WTC11 (cell line): ENCODE results near the gene ENO2. TPM values are rescaled to one million over a fixed set of nuclear protein-coding genes. Genes with fewer than 3 reads are reported as not detected.

ENCODE experiments used
- ATAC-seq: fragments of 200-7000 bp; cut with Tn5 transposase; 2 replicates; pipeline ENCODE4 v1.10.0; 2021; ENCODE audit warnings: mild to moderate bottlenecking, moderate library complexity
- CTCF ChIA-PET: fragments of 300-600 bp; sonication (Branson Sonifier 250); formaldehyde crosslinking; loops from one replicate; lab custom pipeline; 2021; ENCODE audit warnings: antibody characterized with exemption; lab: Charles Lee
- POLR2A ChIA-PET: fragments of 350-600 bp; sonication (Branson Sonifier 250); formaldehyde crosslinking; loops from one replicate; lab custom pipeline; 2021; ENCODE audit warnings: antibody characterized with exemption; lab: Charles Lee
- DNase-seq: peaks from one replicate; pipeline ENCODE4 v3.0.0; 2021; ENCODE audit warnings: low spot score
- H3K27ac Mint-ChIP-seq: 2 replicates; pipeline ENCODE4 v1.8.0; 2021; ENCODE audit warnings: mixed read lengths
- H3K27me3 Mint-ChIP-seq: 2 replicates; pipeline ENCODE4 v1.8.0; 2021; ENCODE audit warnings: low read depth, mild to moderate bottlenecking, moderate library complexity, mixed read lengths
- H3K36me3 Mint-ChIP-seq: 2 replicates; pipeline ENCODE4 v1.8.0; 2021; ENCODE audit warnings: mixed read lengths
- H3K4me1 Mint-ChIP-seq: 2 replicates; pipeline ENCODE4 v1.8.0; 2022; ENCODE audit warnings: mixed read lengths
- H3K4me3 Mint-ChIP-seq: 2 replicates; pipeline ENCODE4 v1.8.0; 2021; ENCODE audit warnings: mild to moderate bottlenecking, moderate library complexity, mixed read lengths
- H3K9me3 Mint-ChIP-seq: 2 replicates; pipeline ENCODE4 v1.8.0; 2021; ENCODE audit warnings: mixed read lengths
- ATF2 ChIP-seq: sonication (generic); formaldehyde crosslinking; IDR thresholded peaks from 2 replicates; pipeline ENCODE4 v1.8.1; 2022; ENCODE audit warnings: low read depth, missing genetic modification reagents, borderline replicate concordance
- FOXP1 ChIP-seq: sonication (generic); formaldehyde crosslinking; IDR thresholded peaks from 2 replicates; pipeline ENCODE4 v1.8.0; 2022; ENCODE audit warnings: missing genetic modification reagents, mild to moderate bottlenecking, moderate library complexity, borderline replicate concordance
- GTF2I ChIP-seq: fragments of 250-450 bp; sonication (Bioruptor Pico); conservative IDR thresholded peaks from 2 replicates; pipeline ENCODE4 v1.4.0; 2021; ENCODE audit warnings: mild to moderate bottlenecking
- HMGA2 ChIP-seq: fragments of 250-450 bp; sonication (Bioruptor Pico); IDR thresholded peaks from 2 replicates; pipeline ENCODE4 v1.4.0; 2021; ENCODE audit warnings: mild to moderate bottlenecking, moderate library complexity
- IRF2 ChIP-seq: sonication (generic); formaldehyde crosslinking; IDR thresholded peaks from 2 replicates; pipeline ENCODE4 v1.8.0; 2022; ENCODE audit warnings: low read depth, missing genetic modification reagents, borderline replicate concordance
- MLX ChIP-seq: sonication (generic); formaldehyde crosslinking; IDR thresholded peaks from 2 replicates; pipeline ENCODE4 v1.8.1; 2023; ENCODE audit warnings: mild to moderate bottlenecking, missing genetic modification reagents, moderate library complexity
- PREB ChIP-seq: sonication (generic); formaldehyde crosslinking; IDR thresholded peaks from 2 replicates; pipeline ENCODE4 v1.8.1; 2022; ENCODE audit warnings: mild to moderate bottlenecking, missing genetic modification reagents, moderate library complexity, borderline replicate concordance
- USF2 ChIP-seq: sonication (generic); formaldehyde crosslinking; IDR thresholded peaks from 2 replicates; pipeline ENCODE4 v1.8.1; 2023; ENCODE audit warnings: mild to moderate bottlenecking, missing genetic modification reagents, moderate library complexity
- ZMAT4 ChIP-seq: fragments of 250-450 bp; sonication (Bioruptor Pico); IDR thresholded peaks from 2 replicates; pipeline ENCODE4 v1.9.0; 2021; ENCODE audit warnings: mild to moderate bottlenecking
- ZNF138 ChIP-seq: sonication (generic); formaldehyde crosslinking; conservative IDR thresholded peaks from 2 replicates; pipeline ENCODE4 v1.8.1; 2022; ENCODE audit warnings: mild to moderate bottlenecking, moderate library complexity, missing genetic modification reagents
- ZNF281 ChIP-seq: sonication (generic); formaldehyde crosslinking; IDR thresholded peaks from 2 replicates; pipeline ENCODE4 v1.8.0; 2023; ENCODE audit warnings: mild to moderate bottlenecking, missing genetic modification reagents
- ZNF317 ChIP-seq: sonication (generic); formaldehyde crosslinking; IDR thresholded peaks from 2 replicates; pipeline ENCODE4 v1.8.1; 2023; ENCODE audit warnings: low read depth, mild to moderate bottlenecking, moderate library complexity, missing genetic modification reagents, borderline replicate concordance
- total RNA-seq: library from RNA; stranded (reverse); gene quantifications from 3 replicates; pipeline ENCODE4 v1.2.3, GENCODE V29; 2021

ENO2 gene
- total RNA-seq, 1 experiment from 2014 or later: 118 TPM

- H3K27ac Mint-ChIP-seq: no peak overlapping the region; the same call in 1 of the 2 replicates
Observed at GRCh38 chr12:6903722-6904121, 10.7 kb upstream of the ENO2 start.

More at GRCh38 chr12:6903722-6904121, 10.7 kb upstream of the ENO2 start:
- POLR2A ChIA-PET: interaction anchor here (1.6 to 2.1 kb wide), 2 partner anchors 34 to 40 kb away, joined by 9 to 12 read pairs; partner anchors contain the start of genes C12orf57 and RNU7-1
- H3K9me3 Mint-ChIP-seq: no peaks in the 10 kb centered on the region
- CTCF ChIA-PET: interaction anchor here (0.8 to 8.0 kb wide), 7 partner anchors 12 to 37 kb away, joined by 4 to 53 read pairs (median 10); partner anchors contain the start of genes SPSB2 and TPI1
- H3K4me3 Mint-ChIP-seq: no peak overlapping the region
- no peak for ATAC-seq
- TF ChIP-seq ZNF317 (CRISPR knock-in tag) (no peak), USF2 (CRISPR knock-in tag) (no peak), ZNF138 (CRISPR knock-in tag) (no peak), ZMAT4 (CRISPR knock-in tag) (no peak), IRF2 (CRISPR knock-in tag) (no peak), ATF2 (CRISPR knock-in tag) (no peak), PREB (CRISPR knock-in tag) (no peak), MLX (CRISPR knock-in tag) (no peak), GTF2I (CRISPR knock-in tag) (no peak), ZNF281 (CRISPR knock-in tag) (no peak), HMGA2 (CRISPR knock-in tag) (no peak), FOXP1 (no peak)
- no peak for DNase-seq
- peaks cover 6% of the 10 kb centered on the region; the same call in 1 of the 2 replicates for H3K27me3 Mint-ChIP-seq
- no peaks in the 10 kb centered on the region for H3K36me3 Mint-ChIP-seq
- peaks cover 12% of the 10 kb centered on the region for H3K4me1 Mint-ChIP-seq
